ENCODE data around the gene DNAAF5.
"Not testable (repeated sequence)": the region's sequence is repeated elsewhere in the genome, so short reads cannot be mapped to it uniquely, and the experiment has no call there.

DNA sequence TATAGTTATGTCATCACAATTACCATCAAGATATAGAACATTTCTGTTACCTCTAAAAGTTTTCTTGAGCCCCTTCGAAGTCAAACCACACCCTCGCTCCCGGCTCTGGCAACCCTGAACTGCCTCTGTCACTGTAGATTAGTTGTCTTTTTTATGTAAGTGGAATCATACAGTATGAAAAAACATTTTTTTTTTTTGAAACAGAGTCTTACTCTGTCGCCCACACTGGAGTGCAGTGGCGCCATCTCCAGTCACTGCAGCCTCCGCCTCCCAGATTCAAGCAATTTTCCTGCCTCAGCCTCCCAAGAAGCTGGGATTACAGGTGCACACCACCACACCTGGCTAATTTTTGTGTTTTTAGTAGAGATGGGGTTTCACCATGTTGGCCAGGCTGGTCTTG is 74.9 kb downstream of the DNAAF5 start:
- not testable (repeated sequence) for TF ChIP-seq POLR2A (IDR thresholded peaks at IDR 0.05)
- TF ChIP-seq, protein P1, sequence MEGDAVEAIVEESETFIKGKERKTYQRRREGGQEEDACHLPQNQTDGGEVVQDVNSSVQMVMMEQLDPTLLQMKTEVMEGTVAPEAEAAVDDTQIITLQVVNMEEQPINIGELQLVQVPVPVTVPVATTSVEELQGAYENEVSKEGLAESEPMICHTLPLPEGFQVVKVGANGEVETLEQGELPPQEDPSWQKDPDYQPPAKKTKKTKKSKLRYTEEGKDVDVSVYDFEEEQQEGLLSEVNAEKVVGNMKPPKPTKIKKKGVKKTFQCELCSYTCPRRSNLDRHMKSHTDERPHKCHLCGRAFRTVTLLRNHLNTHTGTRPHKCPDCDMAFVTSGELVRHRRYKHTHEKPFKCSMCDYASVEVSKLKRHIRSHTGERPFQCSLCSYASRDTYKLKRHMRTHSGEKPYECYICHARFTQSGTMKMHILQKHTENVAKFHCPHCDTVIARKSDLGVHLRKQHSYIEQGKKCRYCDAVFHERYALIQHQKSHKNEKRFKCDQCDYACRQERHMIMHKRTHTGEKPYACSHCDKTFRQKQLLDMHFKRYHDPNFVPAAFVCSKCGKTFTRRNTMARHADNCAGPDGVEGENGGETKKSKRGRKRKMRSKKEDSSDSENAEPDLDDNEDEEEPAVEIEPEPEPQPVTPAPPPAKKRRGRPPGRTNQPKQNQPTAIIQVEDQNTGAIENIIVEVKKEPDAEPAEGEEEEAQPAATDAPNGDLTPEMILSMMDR (IDR thresholded peaks at IDR 0.05) = not testable (repeated sequence)
